K562 (cell line): ENCODE measurements around the gene MSX1. TPM values are rescaled to one million over a fixed set of nuclear protein-coding genes. Genes with fewer than 3 reads are reported as not detected.

ENCODE experiments used
- ATAC-seq: fragments of 200-7000 bp; cut with Tn5 transposase; 3 replicates; pipeline ENCODE4 v1.9.1; 2020; ENCODE audit warnings: moderate library complexity
- BruUV-seq: library from RNA; stranded (reverse); fragments of 400-500 nt; replicated peaks from 2 replicates; lab custom pipeline; 2021; lab: Mats Ljungman, UMichigan
- CTCF ChIA-PET: fragments of 300-600 bp; formaldehyde crosslinking; extraction: SDS; loops from one replicate; lab custom pipeline; 2021; ENCODE audit warnings: low intra/inter-chr PET ratio; lab: Yijun Ruan, JAX
- POLR2A ChIA-PET: fragments of 300-600, 350-650 bp; sonication (Branson Sonifier 250); formaldehyde crosslinking; extraction: SDS; loops from one replicate; lab custom pipeline; 2021; ENCODE audit warnings: antibody characterized with exemption, inconsistent platforms; lab: Yijun Ruan, JAX
- DNase-seq, 4 experiments: peaks; one replicate each; pipeline versions ENCODE4 v3.0.0 to v3.0.0-alpha.2; 2011 to 2018; ENCODE audit warnings: low spot score in 3 of 4, mixed read lengths in 3 of 4; ENCODE audit errors: extremely low read depth in 1 of 4
- FAIRE-seq: peaks from 2 replicates; lab custom pipeline; 2011; peaks lifted over from hg19 to GRCh38; lab: Jason Lieb, UNC
- H2AFZ ChIP-seq: 2 replicates; pipeline ENCODE4 v1.6.0; 2011; ENCODE audit warnings: low read depth, low read length, control low read depth, inconsistent platforms
- H3K27ac ChIP-seq: fragments of 200-600 bp; 3 replicates; pipeline ENCODE4 v1.8.0; 2011; ENCODE audit warnings: low read depth, mild to moderate bottlenecking, control low read depth, inconsistent platforms, low read length, moderate library complexity, mixed read lengths; ENCODE audit errors: extremely low read depth
- H3K27me3 ChIP-seq, 2 experiments: fragments of 300-600 bp in 1 of 2; 2 replicates in 1 of 2; 3 replicates in 1 of 2; pipeline versions ENCODE4 v1.6.0 to v1.8.0; 2011; ENCODE audit warnings: inconsistent platforms in 2 of 2, low read length in 2 of 2, mild to moderate bottlenecking in 1 of 2, mixed read lengths in 1 of 2, moderate library complexity in 1 of 2; ENCODE audit not compliant: control insufficient read depth in 2 of 2, insufficient read depth in 2 of 2
- H3K36me3 ChIP-seq: fragments of 300-600 bp; 3 replicates; pipeline ENCODE4 v1.8.0; 2011; ENCODE audit warnings: mild to moderate bottlenecking, low read length, inconsistent platforms; ENCODE audit not compliant: control insufficient read depth, insufficient read depth
- H3K4me1 ChIP-seq, 2 experiments: fragments of 200-600 bp in 1 of 2; replicated peaks in 1 of 2; 2 replicates in 1 of 2; 3 replicates in 1 of 2; pipeline versions ENCODE4 v1.5.1 to v1.8.0; 2011; ENCODE audit warnings: inconsistent platforms in 2 of 2, low read length in 2 of 2, mild to moderate bottlenecking in 1 of 2, mixed read lengths in 1 of 2, moderate library complexity in 1 of 2; ENCODE audit not compliant: control insufficient read depth in 2 of 2, insufficient read depth in 2 of 2
- H3K4me2 ChIP-seq: 2 replicates; pipeline ENCODE4 v1.6.1; 2011; ENCODE audit warnings: low read length, control low read depth, inconsistent platforms, mixed read lengths; ENCODE audit not compliant: insufficient read depth
- H3K4me3 ChIP-seq: fragments of 200-600 bp; sonication (generic), shearing (Covaris generic); 2 replicates; pipeline ENCODE4 v1.5.1; 2016; ENCODE audit warnings: control low read depth, inconsistent platforms
- H3K79me2 ChIP-seq: fragments of 200-600 bp; 3 replicates; pipeline ENCODE4 v1.8.0; 2011; ENCODE audit warnings: low read length, inconsistent platforms; ENCODE audit not compliant: control insufficient read depth, insufficient read depth
- H3K9ac ChIP-seq, 2 experiments: 2 replicates each; pipeline versions ENCODE4 v1.6.0 to v1.6.1; 2011; ENCODE audit warnings: low read depth in 2 of 2, low read length in 2 of 2, control low read depth in 1 of 2, inconsistent platforms in 1 of 2, mild to moderate bottlenecking in 1 of 2, mixed read lengths in 1 of 2; ENCODE audit not compliant: insufficient read depth in 1 of 2
- H3K9me1 ChIP-seq: one replicate; pipeline ENCODE4 v1.6.0; 2011; ENCODE audit warnings: inconsistent platforms, mild to moderate bottlenecking, low read length, moderate library complexity; ENCODE audit not compliant: control insufficient read depth, insufficient read depth
- H3K9me3 ChIP-seq: replicated peaks from 2 replicates; pipeline ENCODE4 v1.5.1; 2011; ENCODE audit warnings: low read depth, low read length, inconsistent platforms; ENCODE audit not compliant: control insufficient read depth, insufficient read depth
- H4K20me1 ChIP-seq: replicated peaks from 2 replicates; pipeline ENCODE4 v1.6.1; 2011; ENCODE audit warnings: low read length, inconsistent platforms, mixed read lengths; ENCODE audit not compliant: control insufficient read depth, insufficient read depth
- DEAF1 ChIP-seq: fragments of 450-650 bp; formaldehyde crosslinking; IDR thresholded peaks from 2 replicates; pipeline ENCODE4 v1.4.0; 2020; ENCODE audit warnings: mild to moderate bottlenecking, moderate library complexity
- TBL1XR1 ChIP-seq, 2 experiments: IDR thresholded peaks; 2 replicates each; pipeline ENCODE4 v1.6.1; 2012; ENCODE audit warnings: improper control_type of control experiment in 2 of 2, low read length in 2 of 2, mild to moderate bottlenecking in 1 of 2
- TRIM28 ChIP-seq: fragments of 450-650 bp; IDR thresholded peaks from 2 replicates; pipeline ENCODE4 v1.6.1; 2017
- ZNF124 ChIP-seq: sonication (generic); formaldehyde crosslinking; IDR thresholded peaks from 2 replicates; pipeline ENCODE4 v1.8.1; 2022; ENCODE audit warnings: missing genetic modification reagents
- ZNF780A ChIP-seq: fragments of 250-450 bp; sonication (Bioruptor Pico); IDR thresholded peaks from 2 replicates; pipeline ENCODE4 v1.5.0; 2021; ENCODE audit warnings: mild to moderate bottlenecking
- WGBS: fragments of 100-300 bp; shearing (Covaris generic); methylation state at CpG from one replicate; pipeline ENCODE4 v1.1.6; 2016; ENCODE audit warnings: low coverage, mixed read lengths; ENCODE audit not compliant: insufficient coverage; ENCODE audit errors: missing lambda C conversion rate; 5-methylcytosine and 5-hydroxymethylcytosine counted together
- in situ Hi-C: fragments of 300-500 bp; cut with MboI; formaldehyde crosslinking; loops from 4 replicates; pipeline ENCODE4 v1.15.0; 2018; ENCODE audit warnings: inconsistent platforms, mixed read lengths
- intact Hi-C: fragments of 100-400 bp; cut with micrococcal nuclease; formaldehyde crosslinking; loops from 2 replicates; pipeline ENCODE4 v1.14.2; 2022
- polyA plus RNA-seq, 8 experiments: library from polyadenylated mRNA; depleted of rRNA in 4 of 8; stranded (reverse) in 5 of 8; unstranded in 3 of 8; fragments of >200 nt; fragmentation: Nextera tagmentation in 2 of 8; fragmentation: Illumina TruSeq in 1 of 8; extraction: Ambion mirVana in 2 of 8; extraction: Trizol in 1 of 8; gene quantifications; 2 replicates each; pipeline versions ENCODE4 v1.2.1 to v1.2.3, GENCODE V29; 2011 to 2014; ENCODE audit warnings: inconsistent platforms in 1 of 8, missing spikeins in 1 of 8
- total RNA-seq, 7 experiments: library from RNA; depleted of rRNA in 6 of 7; stranded (reverse); fragments of >200 nt in 6 of 7; fragmentation: Illumina TruSeq in 2 of 7; extraction: Trizol in 2 of 7; gene quantifications; 2 replicates each; pipeline versions ENCODE4 v1.2.1 to v1.2.3, GENCODE V29; 2011 to 2021; ENCODE audit warnings: low replicate concordance in 1 of 7

MSX1 gene
- total and polyA plus RNA-seq, 9 of the 15 experiments (the other 6 are each of a cell fraction or from before 2014, with no cell fraction given): 1.3 to 6.3 (median 2.3) TPM

- Histone ChIP-seq H3K4me3 (no peak overlapping the region), H3K9me3 (no peaks in the 10 kb centered on the region), H3K9me1 (no peaks in the 10 kb centered on the region), H3K27ac (no peak overlapping the region), H2AFZ (no peak overlapping the region), H3K27me3 (peaks cover 58 to 85% of the 10 kb centered on the region in 2 experiments), H3K4me1 (peaks cover 0 to 6% of the 10 kb centered on the region in 2 experiments; a peak in 1 of 5 replicates), H4K20me1 (peaks cover 13% of the 10 kb centered on the region), H3K79me2 (no peaks in the 10 kb centered on the region), H3K4me2 (no peak overlapping the region)
- CTCF ChIA-PET: interaction anchor here (0.6 kb wide), 1 partner anchor 654 kb away, joined by 5 read pairs; no protein-coding TSS in a partner anchor
- in situ Hi-C loops: no loop called here
- no peak for TF ChIP-seq TRIM28
- TF ChIP-seq ZNF780A: no peak
- no peak for TF ChIP-seq TBL1XR1 (IDR thresholded peaks at IDR 0.05; ENCODE audit: low read length in 2 of 2)
- no peak for TF ChIP-seq DEAF1 (CRISPR knock-in tag)
- no peak for TF ChIP-seq ZNF124 (CRISPR knock-in tag)
- TF ChIP-seq, all 486 proteins: peak for 0
- ATAC-seq (no peak), FAIRE-seq (no peak), DNase-seq (no peak)
- intact Hi-C loops: loop anchor here (10.0 kb wide), 1 partner anchor 197 kb away; no protein-coding TSS in a partner anchor
- no peaks in the 10 kb centered on the region for H3K36me3 ChIP-seq
- WGBS: 4% methylated on average over 39 of the region's 46 CpGs
- no TSS peak for BruUV-seq
- POLR2A ChIA-PET: interaction anchor here (0.5 to 0.6 kb wide), 2 partner anchors 14 to 1275 kb away, joined by 3 read pairs; no protein-coding TSS in a partner anchor
- no peak overlapping the region for H3K9ac ChIP-seq
Measured at GRCh38 chr4:4871573-4872313, 12.3 kb downstream of the MSX1 start.
